CD4-positive, CD25-positive, alpha-beta regulatory T cell (primary cell): ENCODE measurements around the gene GINS2. TPM values are rescaled to one million over a fixed set of nuclear protein-coding genes. Genes with fewer than 3 reads are reported as not detected.

ENCODE experiments used
- ATAC-seq, 2 donors: fragments of 150-1000 bp; cut with Tn5 transposase; one replicate each; pipeline ENCODE4 v1.10.0; 2021; ENCODE audit warnings: low read depth in 2 of 2, moderate number of reproducible peaks in 2 of 2, moderate library complexity in 1 of 2
- DNase-seq, 3 donors: peaks; one replicate each; pipeline versions ENCODE4 v3.0.0 to v3.0.0-alpha.2; 2012 to 2022; ENCODE audit warnings: mixed read lengths in 1 of 3
- H3K27ac ChIP-seq: one replicate; pipeline ENCODE4 v1.7.0; 2013; ENCODE audit warnings: mild to moderate bottlenecking, low read length; ENCODE audit not compliant: insufficient read depth, poor library complexity, severe bottlenecking
- H3K27me3 ChIP-seq: one replicate; pipeline ENCODE4 v1.7.0; 2013; ENCODE audit warnings: low read length; ENCODE audit not compliant: control insufficient read depth, insufficient read depth
- H3K36me3 ChIP-seq: one replicate; pipeline ENCODE4 v1.7.0; 2013; ENCODE audit warnings: mild to moderate bottlenecking, low read length, moderate library complexity; ENCODE audit not compliant: control insufficient read depth, insufficient read depth
- H3K4me1 ChIP-seq: 2 replicates; pipeline ENCODE4 v1.7.0; 2013; ENCODE audit warnings: mild to moderate bottlenecking, low read length; ENCODE audit not compliant: insufficient read depth, control insufficient read depth, poor library complexity, severe bottlenecking
- H3K4me3 ChIP-seq: one replicate; pipeline ENCODE4 v1.7.0; 2013; ENCODE audit warnings: low read depth, mild to moderate bottlenecking, low read length, moderate library complexity
- H3K9me3 ChIP-seq, 2 experiments: 1 replicate in 1 of 2; 2 replicates in 1 of 2; pipeline ENCODE4 v1.7.0; 2013; ENCODE audit warnings: low read length in 2 of 2, mild to moderate bottlenecking in 1 of 2, moderate library complexity in 1 of 2; ENCODE audit not compliant: control insufficient read depth in 2 of 2
- H3K27ac Mint-ChIP-seq, 3 donors: one replicate each; pipeline ENCODE4 v1.8.0; 2020 to 2022; ENCODE audit warnings: mild to moderate bottlenecking in 3 of 3, mixed read lengths in 3 of 3, moderate library complexity in 2 of 3
- H3K27me3 Mint-ChIP-seq: one replicate; pipeline ENCODE4 v1.8.0; 2022; ENCODE audit warnings: mild to moderate bottlenecking, mixed read lengths
- H3K36me3 Mint-ChIP-seq: one replicate; pipeline ENCODE4 v1.8.0; 2020; ENCODE audit warnings: mixed read lengths
- H3K4me1 Mint-ChIP-seq, 4 donors: one replicate each; pipeline ENCODE4 v1.8.0; 2020 to 2022; ENCODE audit warnings: mixed read lengths in 4 of 4, mild to moderate bottlenecking in 1 of 4
- H3K4me3 Mint-ChIP-seq, 4 donors: one replicate each; pipeline ENCODE4 v1.8.0; 2020 to 2022; ENCODE audit warnings: mild to moderate bottlenecking in 4 of 4, mixed read lengths in 4 of 4, moderate library complexity in 3 of 4
- H3K9me3 Mint-ChIP-seq, 7 donors: one replicate each; pipeline ENCODE4 v1.8.0; 2020 to 2022; ENCODE audit warnings: mixed read lengths in 7 of 7, mild to moderate bottlenecking in 3 of 7, moderate library complexity in 2 of 7
- polyA plus RNA-seq, 4 donors: library from polyadenylated mRNA; unstranded; fragments of 300-500 nt; fragmentation: Illumina TruSeq; gene quantifications; one replicate each; pipeline ENCODE4 v1.2.3, GENCODE V29; 2021
- total RNA-seq: library from RNA; stranded (reverse); gene quantifications from one replicate; pipeline ENCODE4 v1.2.3, GENCODE V29; 2022

GINS2 gene
- total and polyA plus RNA-seq, 5 donors from 2014 or later: 2.9 to 5.1 (median 3.9) TPM

GRCh38 chr16:85659805-85660511, 28.8 kb downstream of the GINS2 start:
- ATAC-seq (peak; percentile 54 to 73), DNase-seq (peak; percentile 37 to 65 (median 52))
- no peak overlapping the region for H3K27ac ChIP-seq
- Mint-ChIP-seq H3K36me3 (peaks cover 21% of the 10 kb centered on the region), H3K4me3 (no peak overlapping the region), H3K4me1 (no peaks in the 10 kb centered on the region), H3K9me3 (no peaks in the 10 kb centered on the region), H3K27ac (peak overlapping the region in 1 of 3 donors; percentile 77), H3K27me3 (no peaks in the 10 kb centered on the region)
- no peak overlapping the region for H3K4me3 ChIP-seq
- peaks cover 16% of the 10 kb centered on the region for H3K36me3 ChIP-seq
- no peaks in the 10 kb centered on the region for H3K9me3 ChIP-seq
- no peaks in the 10 kb centered on the region for H3K27me3 ChIP-seq
- H3K4me1 ChIP-seq: no peaks in the 10 kb centered on the region

DNA sequence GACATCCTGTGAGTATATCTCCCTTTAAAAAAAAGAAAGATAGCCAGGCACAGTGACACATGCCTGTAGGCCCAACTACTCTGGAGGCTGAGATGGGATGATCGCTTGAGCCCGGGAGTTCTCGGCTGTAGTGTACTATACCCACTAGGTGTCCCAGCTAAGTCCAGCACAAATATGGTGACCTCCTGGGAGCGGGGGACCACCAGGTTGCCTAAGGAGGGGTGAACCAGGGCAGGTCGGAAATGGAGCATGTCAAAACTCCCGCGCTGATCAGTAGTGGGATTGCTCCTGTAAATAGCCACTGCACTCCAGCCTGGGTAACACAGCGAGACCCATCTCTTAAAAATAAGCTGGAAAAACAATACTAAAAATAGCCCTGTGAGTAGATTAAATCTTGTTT, 29.4 kb downstream of the GINS2 start:
- Mint-ChIP-seq H3K27ac (no peak overlapping the region), H3K4me1 (no peaks in the 10 kb centered on the region), H3K36me3 (peaks cover 15% of the 10 kb centered on the region), H3K27me3 (no peaks in the 10 kb centered on the region), H3K9me3 (no peaks in the 10 kb centered on the region), H3K4me3 (no peak overlapping the region)
- H3K27me3 ChIP-seq: no peaks in the 10 kb centered on the region
- no peaks in the 10 kb centered on the region for H3K9me3 ChIP-seq
- H3K4me1 ChIP-seq: no peaks in the 10 kb centered on the region
- H3K4me3 ChIP-seq: no peak overlapping the region
- DNase-seq: no peak
- no peak for ATAC-seq
- peaks cover 14% of the 10 kb centered on the region for H3K36me3 ChIP-seq
- H3K27ac ChIP-seq: no peak overlapping the region

- Mint-ChIP-seq H3K4me3 (no peak overlapping the region), H3K27ac (no peak overlapping the region), H3K9me3 (no peaks in the 10 kb centered on the region), H3K4me1 (no peaks in the 10 kb centered on the region), H3K27me3 (no peaks in the 10 kb centered on the region), H3K36me3 (peaks cover 12% of the 10 kb centered on the region)
- no peaks in the 10 kb centered on the region for H3K9me3 ChIP-seq
- H3K27me3 ChIP-seq: no peaks in the 10 kb centered on the region
- DNase-seq (no peak), ATAC-seq (no peak)
- peaks cover 9% of the 10 kb centered on the region for H3K36me3 ChIP-seq
- H3K4me1 ChIP-seq: no peaks in the 10 kb centered on the region
- H3K27ac ChIP-seq: no peak overlapping the region
- H3K4me3 ChIP-seq: no peak overlapping the region
Measured at GRCh38 chr16:85658504-85659326, 30.0 kb downstream of the GINS2 start.

DNA sequence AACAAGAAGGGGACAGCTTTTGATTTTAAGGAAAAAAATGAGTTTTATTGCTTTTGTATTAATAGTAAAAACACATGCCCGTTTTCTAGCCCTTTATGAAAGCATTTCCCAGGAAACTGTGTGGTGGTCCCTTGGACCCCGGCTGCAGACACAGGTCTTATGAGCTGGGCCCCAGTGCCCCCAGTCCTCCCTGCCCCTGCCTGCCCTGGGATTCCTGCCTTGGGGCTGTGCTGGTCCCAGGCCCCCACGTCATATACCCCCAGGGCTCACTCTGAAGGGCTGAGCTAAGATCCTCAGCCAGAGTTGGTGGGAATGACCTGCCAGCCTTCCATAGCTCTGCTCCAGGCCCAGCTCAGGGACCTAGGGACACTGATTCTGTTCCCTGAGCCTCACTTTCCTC, 30.8 kb downstream of the GINS2 start:
- H3K27me3 ChIP-seq: no peaks in the 10 kb centered on the region
- no peak overlapping the region for H3K4me3 Mint-ChIP-seq
- no peaks in the 10 kb centered on the region for H3K4me1 Mint-ChIP-seq
- ATAC-seq: no peak
- H3K9me3 ChIP-seq: no peaks in the 10 kb centered on the region
- no peak for DNase-seq
- H3K36me3 Mint-ChIP-seq: peaks cover 12% of the 10 kb centered on the region
- peaks cover 6% of the 10 kb centered on the region for H3K36me3 ChIP-seq
- H3K27ac ChIP-seq: no peak overlapping the region
- no peaks in the 10 kb centered on the region for H3K9me3 Mint-ChIP-seq
- no peaks in the 10 kb centered on the region for H3K27me3 Mint-ChIP-seq
- no peaks in the 10 kb centered on the region for H3K4me1 ChIP-seq
- H3K27ac Mint-ChIP-seq: no peak overlapping the region
- no peak overlapping the region for H3K4me3 ChIP-seq

DNA sequence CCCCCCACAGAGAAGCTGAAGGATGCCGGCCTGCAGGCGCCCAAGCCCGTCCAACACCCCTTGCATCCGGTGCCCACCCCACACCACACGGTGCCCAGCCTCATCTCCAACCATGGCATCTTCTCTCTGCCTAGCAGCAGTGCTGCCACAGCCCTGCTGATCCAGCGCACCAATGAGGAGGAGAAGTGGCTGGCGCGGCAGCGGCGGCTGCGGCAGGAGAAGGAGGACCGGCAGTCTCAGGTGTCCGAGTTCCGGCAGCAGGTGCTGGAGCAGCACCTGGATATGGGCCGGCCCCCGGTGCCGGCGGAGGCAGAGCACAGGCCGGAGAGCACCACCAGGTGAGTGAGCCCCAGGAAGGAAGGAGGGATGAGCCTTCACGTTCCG, 31.5 kb downstream of the GINS2 start:
- H3K36me3 ChIP-seq: peaks cover 2% of the 10 kb centered on the region
- H3K4me3 ChIP-seq: no peak overlapping the region
- Mint-ChIP-seq H3K4me3 (no peak overlapping the region), H3K27ac (no peak overlapping the region), H3K9me3 (no peaks in the 10 kb centered on the region), H3K36me3 (peaks cover 12% of the 10 kb centered on the region), H3K27me3 (no peaks in the 10 kb centered on the region), H3K4me1 (peaks cover 0 to 2% (median 0%) of the 10 kb centered on the region in 4 donors)
- H3K27ac ChIP-seq: no peak overlapping the region
- H3K27me3 ChIP-seq: no peaks in the 10 kb centered on the region
- no peak for ATAC-seq
- no peaks in the 10 kb centered on the region for H3K9me3 ChIP-seq
- H3K4me1 ChIP-seq: no peaks in the 10 kb centered on the region
- DNase-seq: no peak

GRCh38 chr16:85656351-85657266, 32.1 kb downstream of the GINS2 start:
- ATAC-seq (no peak), DNase-seq (no peak)
- Histone ChIP-seq H3K9me3 (no peaks in the 10 kb centered on the region), H3K4me3 (no peak overlapping the region), H3K4me1 (no peaks in the 10 kb centered on the region), H3K27ac (no peak overlapping the region), H3K27me3 (no peaks in the 10 kb centered on the region), H3K36me3 (peaks cover 2% of the 10 kb centered on the region)
- Mint-ChIP-seq H3K4me1 (peaks cover 0 to 2% (median 0%) of the 10 kb centered on the region in 4 donors), H3K27ac (no peak overlapping the region), H3K36me3 (peaks cover 12% of the 10 kb centered on the region), H3K9me3 (peaks cover 0 to 2% (median 0%) of the 10 kb centered on the region in 7 donors), H3K27me3 (no peaks in the 10 kb centered on the region), H3K4me3 (no peak overlapping the region)

- Mint-ChIP-seq H3K36me3 (peaks cover 12% of the 10 kb centered on the region), H3K4me1 (peaks cover 0 to 2% (median 0%) of the 10 kb centered on the region in 4 donors), H3K4me3 (no peak overlapping the region), H3K9me3 (peaks cover 0 to 2% (median 0%) of the 10 kb centered on the region in 7 donors), H3K27me3 (no peaks in the 10 kb centered on the region), H3K27ac (peak overlapping the region in 1 of 3 donors; percentile 26)
- DNase-seq (no peak), ATAC-seq (no peak)
- no peaks in the 10 kb centered on the region for H3K27me3 ChIP-seq
- H3K4me3 ChIP-seq: no peak overlapping the region
- H3K27ac ChIP-seq: no peak overlapping the region
- no peaks in the 10 kb centered on the region for H3K9me3 ChIP-seq
- H3K4me1 ChIP-seq: no peaks in the 10 kb centered on the region
- H3K36me3 ChIP-seq: peaks cover 2% of the 10 kb centered on the region
Measured at GRCh38 chr16:85655216-85656129, 33.3 kb downstream of the GINS2 start.
